K562 (cell line): Measurements from ENCODE around the gene RFT1. TPM values are rescaled to one million over a fixed set of nuclear protein-coding genes. Genes with fewer than 3 reads are reported as not detected.

Experiments used
- ATAC-seq: fragments of 200-7000 bp; cut with Tn5 transposase; 3 replicates; pipeline ENCODE4 v1.9.1; 2020; ENCODE audit warnings: moderate library complexity
- BruUV-seq: library from RNA; stranded (reverse); fragments of 400-500 nt; replicated peaks from 2 replicates; lab custom pipeline; 2021; lab: Mats Ljungman, UMichigan
- CTCF ChIA-PET: fragments of 300-600 bp; formaldehyde crosslinking; extraction: SDS; loops from one replicate; lab custom pipeline; 2021; ENCODE audit warnings: low intra/inter-chr PET ratio; lab: Yijun Ruan, JAX
- POLR2A ChIA-PET: fragments of 300-600, 350-650 bp; sonication (Branson Sonifier 250); formaldehyde crosslinking; extraction: SDS; loops from one replicate; lab custom pipeline; 2021; ENCODE audit warnings: antibody characterized with exemption, inconsistent platforms; lab: Yijun Ruan, JAX
- DNase-seq, 4 experiments: peaks; one replicate each; pipeline versions ENCODE4 v3.0.0 to v3.0.0-alpha.2; 2011 to 2018; ENCODE audit warnings: low spot score in 3 of 4, mixed read lengths in 3 of 4; ENCODE audit errors: extremely low read depth in 1 of 4
- FAIRE-seq: peaks from 2 replicates; lab custom pipeline; 2011; peaks lifted over from hg19 to GRCh38; lab: Jason Lieb, UNC
- H2AFZ ChIP-seq: 2 replicates; pipeline ENCODE4 v1.6.0; 2011; ENCODE audit warnings: low read depth, low read length, control low read depth, inconsistent platforms
- H3K27ac ChIP-seq: fragments of 200-600 bp; 3 replicates; pipeline ENCODE4 v1.8.0; 2011; ENCODE audit warnings: low read depth, mild to moderate bottlenecking, control low read depth, inconsistent platforms, low read length, moderate library complexity, mixed read lengths; ENCODE audit errors: extremely low read depth
- H3K27me3 ChIP-seq, 2 experiments: fragments of 300-600 bp in 1 of 2; 2 replicates in 1 of 2; 3 replicates in 1 of 2; pipeline versions ENCODE4 v1.6.0 to v1.8.0; 2011; ENCODE audit warnings: inconsistent platforms in 2 of 2, low read length in 2 of 2, mild to moderate bottlenecking in 1 of 2, mixed read lengths in 1 of 2, moderate library complexity in 1 of 2; ENCODE audit not compliant: control insufficient read depth in 2 of 2, insufficient read depth in 2 of 2
- H3K36me3 ChIP-seq: fragments of 300-600 bp; 3 replicates; pipeline ENCODE4 v1.8.0; 2011; ENCODE audit warnings: mild to moderate bottlenecking, low read length, inconsistent platforms; ENCODE audit not compliant: control insufficient read depth, insufficient read depth
- H3K4me1 ChIP-seq, 2 experiments: fragments of 200-600 bp in 1 of 2; replicated peaks in 1 of 2; 2 replicates in 1 of 2; 3 replicates in 1 of 2; pipeline versions ENCODE4 v1.5.1 to v1.8.0; 2011; ENCODE audit warnings: inconsistent platforms in 2 of 2, low read length in 2 of 2, mild to moderate bottlenecking in 1 of 2, mixed read lengths in 1 of 2, moderate library complexity in 1 of 2; ENCODE audit not compliant: control insufficient read depth in 2 of 2, insufficient read depth in 2 of 2
- H3K4me2 ChIP-seq: 2 replicates; pipeline ENCODE4 v1.6.1; 2011; ENCODE audit warnings: low read length, control low read depth, inconsistent platforms, mixed read lengths; ENCODE audit not compliant: insufficient read depth
- H3K4me3 ChIP-seq: fragments of 200-600 bp; sonication (generic), shearing (Covaris generic); 2 replicates; pipeline ENCODE4 v1.5.1; 2016; ENCODE audit warnings: control low read depth, inconsistent platforms
- H3K79me2 ChIP-seq: fragments of 200-600 bp; 3 replicates; pipeline ENCODE4 v1.8.0; 2011; ENCODE audit warnings: low read length, inconsistent platforms; ENCODE audit not compliant: control insufficient read depth, insufficient read depth
- H3K9ac ChIP-seq, 2 experiments: 2 replicates each; pipeline versions ENCODE4 v1.6.0 to v1.6.1; 2011; ENCODE audit warnings: low read depth in 2 of 2, low read length in 2 of 2, control low read depth in 1 of 2, inconsistent platforms in 1 of 2, mild to moderate bottlenecking in 1 of 2, mixed read lengths in 1 of 2; ENCODE audit not compliant: insufficient read depth in 1 of 2
- H3K9me1 ChIP-seq: one replicate; pipeline ENCODE4 v1.6.0; 2011; ENCODE audit warnings: inconsistent platforms, mild to moderate bottlenecking, low read length, moderate library complexity; ENCODE audit not compliant: control insufficient read depth, insufficient read depth
- H3K9me3 ChIP-seq: replicated peaks from 2 replicates; pipeline ENCODE4 v1.5.1; 2011; ENCODE audit warnings: low read depth, low read length, inconsistent platforms; ENCODE audit not compliant: control insufficient read depth, insufficient read depth
- H4K20me1 ChIP-seq: replicated peaks from 2 replicates; pipeline ENCODE4 v1.6.1; 2011; ENCODE audit warnings: low read length, inconsistent platforms, mixed read lengths; ENCODE audit not compliant: control insufficient read depth, insufficient read depth
- DMBX1 ChIP-seq: fragments of 250-450 bp; sonication (Bioruptor Pico); IDR thresholded peaks from 2 replicates; pipeline ENCODE4 v1.8.0; 2022; ENCODE audit warnings: inconsistent platforms, mild to moderate bottlenecking, moderate library complexity, borderline replicate concordance
- E2F3 ChIP-seq: fragments of 250-450 bp; sonication (Bioruptor Pico); IDR thresholded peaks from 2 replicates; pipeline ENCODE4 v1.4.0; 2020; ENCODE audit warnings: mild to moderate bottlenecking
- HDAC3 ChIP-seq: fragments of 450-650 bp; IDR thresholded peaks from 2 replicates; pipeline ENCODE4 v1.6.1; 2018; ENCODE audit warnings: borderline replicate concordance, mild to moderate bottlenecking, moderate library complexity; ENCODE audit not compliant: partially characterized antibody
- HNRNPLL ChIP-seq: fragments of 200-400 bp; formaldehyde crosslinking; IDR thresholded peaks from 2 replicates; pipeline ENCODE4 v1.6.1; 2017; ENCODE audit warnings: low read length, low read depth, mild to moderate bottlenecking; ENCODE audit not compliant: poor library complexity, severe bottlenecking
- SRSF7 ChIP-seq: fragments of 200-400 bp; formaldehyde crosslinking; optimal IDR thresholded peaks from 2 replicates; pipeline ENCODE3; 2017; ENCODE audit warnings: mild to moderate bottlenecking, low read depth, low read length
- SUPT5H ChIP-seq: fragments of 450-650 bp; IDR thresholded peaks from 2 replicates; pipeline ENCODE4 v1.6.1; 2016
- ZNF512 ChIP-seq: IDR thresholded peaks from 2 replicates; pipeline ENCODE4 v1.6.1; 2016; ENCODE audit warnings: missing genetic modification characterization, missing compliant biosample characterization
- ZNF639 ChIP-seq, 2 experiments: fragments of 200-800 bp in 1 of 2; sonication (Bioruptor generic) in 1 of 2; sonication (generic) in 1 of 2; formaldehyde crosslinking in 1 of 2; IDR thresholded peaks in 1 of 2; conservative IDR thresholded peaks in 1 of 2; 2 replicates each; pipeline versions ENCODE4 v1.5.0 to v1.6.1; 2016 to 2020; ENCODE audit warnings: missing compliant biosample characterization in 1 of 2, missing genetic modification characterization in 1 of 2, missing genetic modification reagents in 1 of 2
- WGBS: fragments of 100-300 bp; shearing (Covaris generic); methylation state at CpG from one replicate; pipeline ENCODE4 v1.1.6; 2016; ENCODE audit warnings: low coverage, mixed read lengths; ENCODE audit not compliant: insufficient coverage; ENCODE audit errors: missing lambda C conversion rate; 5-methylcytosine and 5-hydroxymethylcytosine counted together
- in situ Hi-C: fragments of 300-500 bp; cut with MboI; formaldehyde crosslinking; loops from 4 replicates; pipeline ENCODE4 v1.15.0; 2018; ENCODE audit warnings: inconsistent platforms, mixed read lengths
- intact Hi-C: fragments of 100-400 bp; cut with micrococcal nuclease; formaldehyde crosslinking; loops from 2 replicates; pipeline ENCODE4 v1.14.2; 2022
- polyA plus RNA-seq, 8 experiments: library from polyadenylated mRNA; depleted of rRNA in 4 of 8; stranded (reverse) in 5 of 8; unstranded in 3 of 8; fragments of >200 nt; fragmentation: Nextera tagmentation in 2 of 8; fragmentation: Illumina TruSeq in 1 of 8; extraction: Ambion mirVana in 2 of 8; extraction: Trizol in 1 of 8; gene quantifications; 2 replicates each; pipeline versions ENCODE4 v1.2.1 to v1.2.3, GENCODE V29; 2011 to 2014; ENCODE audit warnings: inconsistent platforms in 1 of 8, missing spikeins in 1 of 8
- total RNA-seq, 7 experiments: library from RNA; depleted of rRNA in 6 of 7; stranded (reverse); fragments of >200 nt in 6 of 7; fragmentation: Illumina TruSeq in 2 of 7; extraction: Trizol in 2 of 7; gene quantifications; 2 replicates each; pipeline versions ENCODE4 v1.2.1 to v1.2.3, GENCODE V29; 2011 to 2021; ENCODE audit warnings: low replicate concordance in 1 of 7

The RFT1 gene
- total and polyA plus RNA-seq, 9 of the 15 experiments (the other 6 are each of a cell fraction or from before 2014, with no cell fraction given): 4.4 to 23.8 (median 8.9) TPM

DNA sequence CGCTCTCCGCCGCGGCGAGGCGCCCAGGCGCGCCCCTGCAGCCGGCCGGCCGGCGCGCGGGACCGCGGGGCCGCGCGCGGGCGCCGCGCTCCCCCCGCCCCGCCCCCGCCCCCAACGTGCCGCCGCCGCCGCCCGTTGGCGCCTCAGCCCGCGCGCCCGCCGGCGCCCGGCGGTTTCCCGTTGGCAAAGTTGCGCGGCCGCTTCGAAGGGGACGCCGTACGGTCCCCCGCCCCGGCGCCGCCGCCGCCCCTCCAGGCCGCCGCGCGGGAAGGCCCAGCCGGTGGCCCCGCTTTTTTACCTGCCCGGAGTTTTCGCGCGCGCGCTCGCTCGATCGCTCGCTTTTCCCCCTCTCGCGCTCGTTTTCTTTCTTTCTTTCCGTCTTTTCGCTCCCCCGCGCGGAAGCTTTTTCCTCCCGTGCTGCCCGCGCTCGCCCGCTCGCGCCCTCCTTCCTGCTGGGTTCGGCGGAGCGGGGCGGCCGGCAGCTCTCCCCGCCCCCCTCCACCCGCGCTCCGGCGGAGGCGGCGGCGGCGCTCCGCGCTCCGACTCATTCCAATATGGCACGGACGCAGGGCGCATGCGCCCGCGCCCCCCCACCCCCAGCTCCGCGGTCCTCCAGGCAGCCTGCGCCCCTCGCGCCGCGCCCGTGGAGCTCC, 84.6 kb downstream of the RFT1 start, which contains the start of gene SFMBT1:
Gene SFMBT1, minus strand, starts transcription at position 556 of the 653 bp plus-strand sequence. CDS start 76,945 bp downstream, outside the sequence.
- Histone ChIP-seq H3K27me3 (no peaks in the 10 kb centered on the region), H3K9ac (peak within 1 kb of the TSS; percentile 84 to 93), H2AFZ (peak within 1 kb of the TSS; percentile 84), H3K4me2 (peak within 1 kb of the TSS; percentile 72), H4K20me1 (no peaks in the 10 kb centered on the region), H3K4me1 (peaks cover 5 to 17% of the 10 kb centered on the region in 2 experiments; a peak in 4 of 5 replicates), H3K9me3 (no peaks in the 10 kb centered on the region), H3K36me3 (no peaks in the 10 kb centered on the region), H3K4me3 (peak within 1 kb of the TSS; percentile 81), H3K79me2 (peaks cover 7% of the 10 kb centered on the region; the same call in 2 of the 3 replicates), H3K9me1 (no peaks in the 10 kb centered on the region), H3K27ac (peak within 1 kb of the TSS; percentile 93)
- ChIA-PET POLR2A (interaction anchor here (0.6 to 1.4 kb wide), 4 partner anchors 14 to 177 kb away, joined by 3 to 6 read pairs (median 4); no protein-coding TSS in a partner anchor), CTCF (no interaction called here)
- peak; percentile 78 for ATAC-seq
- DNase-seq: peak; percentile 76 to 89 (median 88)
- in situ Hi-C loops: no loop called here
- BruUV-seq: no TSS peak
- FAIRE-seq: no peak
- WGBS: no CpG with 5 or more reads among the region's 117 CpGs
- intact Hi-C loops: no loop called here
- TF ChIP-seq E2F3 (CRISPR knock-in tag) (0 out of 2 replicates have a peak, but pooled peaks have one; percentile 20), SRSF7 (no peak), HNRNPLL (no peak), DMBX1 (CRISPR knock-in tag) (no peak), ZNF512 (tag) (peak; percentile 36; the same call in 1 of the 2 replicates), SUPT5H (peak; percentile 26; the same call in 1 of the 2 replicates), ZNF639 (CRISPR knock-in tag; conservative IDR thresholded peaks at IDR 0.05 in 1 of 2, IDR thresholded peaks at IDR 0.05 in 1 of 2) (peak in 1 of 2 experiments; percentile 70; a peak in 1 of 4 replicates), HDAC3 (no peak)
